ENCODE measurements around the gene TRIM44.

The TRIM44 gene

GRCh38 chr11:35619116-35619854, 43.3 kb upstream of the TRIM44 start:
- TF ChIP-seq, protein P1, sequence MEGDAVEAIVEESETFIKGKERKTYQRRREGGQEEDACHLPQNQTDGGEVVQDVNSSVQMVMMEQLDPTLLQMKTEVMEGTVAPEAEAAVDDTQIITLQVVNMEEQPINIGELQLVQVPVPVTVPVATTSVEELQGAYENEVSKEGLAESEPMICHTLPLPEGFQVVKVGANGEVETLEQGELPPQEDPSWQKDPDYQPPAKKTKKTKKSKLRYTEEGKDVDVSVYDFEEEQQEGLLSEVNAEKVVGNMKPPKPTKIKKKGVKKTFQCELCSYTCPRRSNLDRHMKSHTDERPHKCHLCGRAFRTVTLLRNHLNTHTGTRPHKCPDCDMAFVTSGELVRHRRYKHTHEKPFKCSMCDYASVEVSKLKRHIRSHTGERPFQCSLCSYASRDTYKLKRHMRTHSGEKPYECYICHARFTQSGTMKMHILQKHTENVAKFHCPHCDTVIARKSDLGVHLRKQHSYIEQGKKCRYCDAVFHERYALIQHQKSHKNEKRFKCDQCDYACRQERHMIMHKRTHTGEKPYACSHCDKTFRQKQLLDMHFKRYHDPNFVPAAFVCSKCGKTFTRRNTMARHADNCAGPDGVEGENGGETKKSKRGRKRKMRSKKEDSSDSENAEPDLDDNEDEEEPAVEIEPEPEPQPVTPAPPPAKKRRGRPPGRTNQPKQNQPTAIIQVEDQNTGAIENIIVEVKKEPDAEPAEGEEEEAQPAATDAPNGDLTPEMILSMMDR (IDR thresholded peaks at IDR 0.05; ENCODE audit: extremely low read depth, missing control alignments): no peak
- peak; percentile 66 for DNase-seq (ENCODE audit: low spot score)

DNA sequence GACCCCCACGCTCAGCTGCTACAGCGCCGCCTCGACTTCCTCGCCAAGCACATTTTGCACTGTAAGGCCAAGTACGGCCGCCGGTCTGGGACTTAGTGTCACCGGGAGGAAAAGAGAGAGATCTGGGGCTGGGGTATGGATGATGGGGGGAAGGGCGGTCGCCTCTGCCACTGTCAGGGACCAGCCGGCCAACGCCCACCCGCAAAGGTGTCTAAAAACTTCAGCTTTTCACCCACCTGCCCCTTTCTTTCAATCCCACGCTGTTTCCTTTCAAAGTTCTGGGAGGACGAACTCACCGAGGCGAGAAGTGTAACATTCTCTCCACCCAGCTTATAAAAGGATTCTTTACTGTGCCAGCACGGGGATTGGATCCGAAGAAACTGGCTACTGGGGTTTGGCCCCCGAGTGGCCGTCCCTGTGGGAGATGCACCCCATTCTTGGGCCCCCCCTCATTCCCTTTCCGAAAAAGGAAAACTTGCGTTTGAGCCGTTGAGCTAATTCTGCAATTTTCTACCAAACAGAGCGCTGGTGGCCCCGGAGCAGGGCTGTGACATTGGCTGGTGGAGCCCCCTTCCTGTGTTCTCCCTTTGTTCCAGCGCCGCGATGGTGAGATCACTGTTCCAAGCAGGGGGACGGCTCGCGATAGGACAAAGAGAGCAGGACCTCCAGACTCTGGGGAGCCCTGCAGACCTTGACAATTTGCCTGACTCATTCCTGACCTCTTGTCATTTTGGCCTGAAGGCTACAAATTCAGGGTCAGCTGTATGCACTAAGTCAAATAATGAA, 42.5 kb upstream of the TRIM44 start:
- DNase-seq (ENCODE audit: low spot score): peak; percentile 29
- TF ChIP-seq, protein P1 (IDR thresholded peaks at IDR 0.05; ENCODE audit: extremely low read depth, missing control alignments): no peak

DNA sequence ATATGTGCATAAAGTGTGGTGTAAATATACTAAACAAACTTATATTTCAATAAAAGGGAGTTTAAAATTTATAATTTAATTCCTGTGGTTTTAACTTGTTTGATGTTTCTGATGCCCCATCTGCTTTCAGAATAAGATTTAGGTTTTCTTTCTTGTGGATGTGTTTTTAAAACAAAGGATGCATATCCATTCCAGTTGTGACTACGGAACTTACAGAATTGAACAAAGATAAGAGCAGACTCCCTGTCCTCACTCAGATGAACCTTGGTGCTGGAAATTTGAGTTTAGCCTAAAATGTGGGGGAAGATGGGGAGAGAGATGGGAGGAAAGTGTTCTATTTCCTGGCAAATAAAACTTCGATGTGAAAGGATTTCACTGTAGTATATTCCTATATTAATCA, 41.8 kb upstream of the TRIM44 start:
- TF ChIP-seq, protein P1 (IDR thresholded peaks at IDR 0.05; ENCODE audit: extremely low read depth, missing control alignments): no peak
- no peak for DNase-seq (ENCODE audit: low spot score)

GRCh38 chr11:35621620-35622019, 41.0 kb upstream of the TRIM44 start:
- DNase-seq (ENCODE audit: low spot score): no peak
- TF ChIP-seq, protein P1 (IDR thresholded peaks at IDR 0.05; ENCODE audit: extremely low read depth, missing control alignments): no peak

GRCh38 chr11:35622070-35622469, 40.5 kb upstream of the TRIM44 start:
- TF ChIP-seq, protein P1 (IDR thresholded peaks at IDR 0.05; ENCODE audit: extremely low read depth, missing control alignments): no peak
- DNase-seq (ENCODE audit: low spot score): no peak

- no peak for DNase-seq (ENCODE audit: low spot score)
- TF ChIP-seq, protein P1 (IDR thresholded peaks at IDR 0.05; ENCODE audit: extremely low read depth, missing control alignments): no peak
Measured at GRCh38 chr11:35623621-35624168, 38.9 kb upstream of the TRIM44 start.

- DNase-seq (ENCODE audit: low spot score): no peak
- TF ChIP-seq, protein P1 (IDR thresholded peaks at IDR 0.05; ENCODE audit: extremely low read depth, missing control alignments): no peak
Measured at GRCh38 chr11:35624316-35624715, 38.3 kb upstream of the TRIM44 start.
